K562 (cell line): Measurements from ENCODE around the gene JUP.

ENCODE experiments used
- BRF1 ChIP-seq: IDR thresholded peaks from 3 replicates; pipeline ENCODE4 v1.6.1; 2011; ENCODE audit warnings: borderline replicate concordance, mild to moderate bottlenecking; ENCODE audit not compliant: insufficient read length; ENCODE audit errors: extremely low read depth
- CAMTA2 ChIP-seq: fragments of 250-450 bp; sonication (Bioruptor Pico); conservative IDR thresholded peaks from 2 replicates; pipeline ENCODE4 v1.5.1; 2022
- CTCF ChIP-seq, 3 experiments: IDR thresholded peaks in 2 of 3; conservative IDR thresholded peaks in 1 of 3; 2 replicates each; pipeline ENCODE4 v1.5.1; 2011 to 2012; ENCODE audit warnings: low read length in 3 of 3, mild to moderate bottlenecking in 3 of 3, control low read depth in 2 of 3, improper control_type of control experiment in 1 of 3, inconsistent platforms in 1 of 3, low read depth in 1 of 3, mixed read lengths in 1 of 3, moderate library complexity in 1 of 3; ENCODE audit not compliant: insufficient read depth in 2 of 3
- HCFC1 ChIP-seq: IDR thresholded peaks from 2 replicates; pipeline ENCODE4 v1.6.1; 2012; ENCODE audit warnings: low read depth, low read length, improper control_type of control experiment
- HDAC2 ChIP-seq: fragments of 450-650 bp; IDR thresholded peaks from 2 replicates; pipeline ENCODE4 v1.6.1; 2016; ENCODE audit warnings: mild to moderate bottlenecking
- NFRKB ChIP-seq: fragments of 450-650 bp; IDR thresholded peaks from 2 replicates; pipeline ENCODE4 v1.6.1; 2016; ENCODE audit warnings: low read depth
- PHB2 ChIP-seq: fragments of 450-650 bp; IDR thresholded peaks from 2 replicates; pipeline ENCODE4 v1.6.1; 2017; ENCODE audit warnings: low read depth
- POLR2AphosphoS2 ChIP-seq: IDR thresholded peaks from 2 replicates; pipeline ENCODE4 v1.6.1; 2012; ENCODE audit warnings: low read length, improper control_type of control experiment
- ZBTB34 ChIP-seq: fragments of 250-450 bp; sonication (Bioruptor Pico); IDR thresholded peaks from 2 replicates; pipeline ENCODE4 v1.8.0; 2021; ENCODE audit warnings: mild to moderate bottlenecking, moderate library complexity
- ZNF408 ChIP-seq: fragments of 250-450 bp; sonication (Bioruptor Pico); IDR thresholded peaks from 2 replicates; pipeline ENCODE4 v1.4.0; 2020; ENCODE audit warnings: low read depth, mild to moderate bottlenecking, moderate library complexity
- ZNF511 ChIP-seq: sonication (generic); formaldehyde crosslinking; IDR thresholded peaks from 2 replicates; pipeline ENCODE4 v1.8.0; 2022; ENCODE audit warnings: mild to moderate bottlenecking, missing genetic modification reagents

- TF ChIP-seq HCFC1 (no peak), BRF1 (no peak), PHB2 (no peak), ZBTB34 (CRISPR knock-in tag) (no peak), CTCF (IDR thresholded peaks at IDR 0.05 in 2 of 3, conservative IDR thresholded peaks at IDR 0.05 in 1 of 3; ENCODE audit: insufficient read depth in 2 of 3, low read depth in 1 of 3, low read length in 3 of 3) (no peak), CAMTA2 (CRISPR knock-in tag) (no peak), ZNF511 (CRISPR knock-in tag) (no peak), POLR2AphosphoS2 (no peak), NFRKB (no peak), ZNF408 (CRISPR knock-in tag) (no peak), HDAC2 (no peak)
Observed at GRCh38 chr17:41775394-41776226, 10.9 kb downstream of the JUP start.
